Measurements from ENCODE around the gene RHEB.

DNA sequence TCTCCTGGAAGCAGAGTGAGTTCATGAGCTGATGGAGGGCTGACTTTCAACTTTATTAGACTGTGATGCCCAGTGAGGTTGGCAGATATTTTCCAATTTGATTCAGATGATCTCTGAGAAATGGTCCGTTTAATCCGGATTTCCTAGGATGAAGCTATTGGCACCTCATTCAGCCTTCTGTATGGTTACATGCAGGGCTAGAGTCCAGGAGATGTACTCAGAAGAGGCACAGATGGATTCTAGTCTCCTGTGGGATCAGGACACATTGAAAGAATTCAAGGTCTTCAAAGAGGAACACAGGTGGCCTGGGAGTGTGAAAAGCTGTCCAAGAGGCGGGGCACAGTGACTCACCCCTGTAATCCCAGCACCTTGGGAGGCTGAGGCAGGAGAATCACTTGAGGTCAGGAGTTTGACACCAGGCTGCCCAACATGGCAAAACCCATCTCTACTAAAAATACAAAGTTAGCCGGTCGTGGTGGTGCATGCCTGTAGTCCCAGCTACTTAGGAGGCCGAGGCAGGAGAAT is 23.0 kb upstream of the RHEB start:
- TF ChIP-seq, protein P1, sequence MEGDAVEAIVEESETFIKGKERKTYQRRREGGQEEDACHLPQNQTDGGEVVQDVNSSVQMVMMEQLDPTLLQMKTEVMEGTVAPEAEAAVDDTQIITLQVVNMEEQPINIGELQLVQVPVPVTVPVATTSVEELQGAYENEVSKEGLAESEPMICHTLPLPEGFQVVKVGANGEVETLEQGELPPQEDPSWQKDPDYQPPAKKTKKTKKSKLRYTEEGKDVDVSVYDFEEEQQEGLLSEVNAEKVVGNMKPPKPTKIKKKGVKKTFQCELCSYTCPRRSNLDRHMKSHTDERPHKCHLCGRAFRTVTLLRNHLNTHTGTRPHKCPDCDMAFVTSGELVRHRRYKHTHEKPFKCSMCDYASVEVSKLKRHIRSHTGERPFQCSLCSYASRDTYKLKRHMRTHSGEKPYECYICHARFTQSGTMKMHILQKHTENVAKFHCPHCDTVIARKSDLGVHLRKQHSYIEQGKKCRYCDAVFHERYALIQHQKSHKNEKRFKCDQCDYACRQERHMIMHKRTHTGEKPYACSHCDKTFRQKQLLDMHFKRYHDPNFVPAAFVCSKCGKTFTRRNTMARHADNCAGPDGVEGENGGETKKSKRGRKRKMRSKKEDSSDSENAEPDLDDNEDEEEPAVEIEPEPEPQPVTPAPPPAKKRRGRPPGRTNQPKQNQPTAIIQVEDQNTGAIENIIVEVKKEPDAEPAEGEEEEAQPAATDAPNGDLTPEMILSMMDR (conservative IDR thresholded peaks at IDR 0.05; ENCODE audit: low read length): no peak
- TF ChIP-seq EZH2phosphoT487 (IDR thresholded peaks at IDR 0.05; ENCODE audit: borderline replicate concordance, low read depth, low read length): no peak

Measured in OCI-LY7 (cell line).